GM06990 (cell line): ENCODE data around the gene PRKD2.

Source experiments
- DNase-seq: peaks from one replicate; pipeline ENCODE4 v3.0.0-alpha.2; 2011; ENCODE audit not compliant: insufficient read length; ENCODE audit errors: extremely low read depth
- H3K27me3 ChIP-seq: replicated peaks from 2 replicates; pipeline ENCODE4 v1.6.0; 2011; ENCODE audit warnings: low read length; ENCODE audit not compliant: control insufficient read depth, insufficient read depth
- H3K36me3 ChIP-seq: 2 replicates; pipeline ENCODE4 v1.5.1; 2011; ENCODE audit warnings: low read length; ENCODE audit not compliant: control insufficient read depth, insufficient read depth
- H3K4me3 ChIP-seq: replicated peaks from 2 replicates; pipeline ENCODE4 v1.5.1; 2011; ENCODE audit warnings: low read depth, mild to moderate bottlenecking, control low read depth, low read length
- TF ChIP-seq, protein P1 (sequence below): IDR thresholded peaks from 2 replicates; pipeline ENCODE4 v1.5.1; 2011; ENCODE audit warnings: low read length, control low read depth, mild to moderate bottlenecking, inconsistent platforms; ENCODE audit not compliant: insufficient read depth, poor library complexity, severe bottlenecking

Gene PRKD2

GRCh38 chr19:46660008-46660517, 56.9 kb downstream of the PRKD2 start:
- TF ChIP-seq, protein P1, sequence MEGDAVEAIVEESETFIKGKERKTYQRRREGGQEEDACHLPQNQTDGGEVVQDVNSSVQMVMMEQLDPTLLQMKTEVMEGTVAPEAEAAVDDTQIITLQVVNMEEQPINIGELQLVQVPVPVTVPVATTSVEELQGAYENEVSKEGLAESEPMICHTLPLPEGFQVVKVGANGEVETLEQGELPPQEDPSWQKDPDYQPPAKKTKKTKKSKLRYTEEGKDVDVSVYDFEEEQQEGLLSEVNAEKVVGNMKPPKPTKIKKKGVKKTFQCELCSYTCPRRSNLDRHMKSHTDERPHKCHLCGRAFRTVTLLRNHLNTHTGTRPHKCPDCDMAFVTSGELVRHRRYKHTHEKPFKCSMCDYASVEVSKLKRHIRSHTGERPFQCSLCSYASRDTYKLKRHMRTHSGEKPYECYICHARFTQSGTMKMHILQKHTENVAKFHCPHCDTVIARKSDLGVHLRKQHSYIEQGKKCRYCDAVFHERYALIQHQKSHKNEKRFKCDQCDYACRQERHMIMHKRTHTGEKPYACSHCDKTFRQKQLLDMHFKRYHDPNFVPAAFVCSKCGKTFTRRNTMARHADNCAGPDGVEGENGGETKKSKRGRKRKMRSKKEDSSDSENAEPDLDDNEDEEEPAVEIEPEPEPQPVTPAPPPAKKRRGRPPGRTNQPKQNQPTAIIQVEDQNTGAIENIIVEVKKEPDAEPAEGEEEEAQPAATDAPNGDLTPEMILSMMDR = no peak
- Histone ChIP-seq H3K27me3 (peaks cover 1% of the 10 kb centered on the region), H3K36me3 (no peaks in the 10 kb centered on the region), H3K4me3 (peak overlapping the region; percentile 58)
- DNase-seq = no peak

DNA sequence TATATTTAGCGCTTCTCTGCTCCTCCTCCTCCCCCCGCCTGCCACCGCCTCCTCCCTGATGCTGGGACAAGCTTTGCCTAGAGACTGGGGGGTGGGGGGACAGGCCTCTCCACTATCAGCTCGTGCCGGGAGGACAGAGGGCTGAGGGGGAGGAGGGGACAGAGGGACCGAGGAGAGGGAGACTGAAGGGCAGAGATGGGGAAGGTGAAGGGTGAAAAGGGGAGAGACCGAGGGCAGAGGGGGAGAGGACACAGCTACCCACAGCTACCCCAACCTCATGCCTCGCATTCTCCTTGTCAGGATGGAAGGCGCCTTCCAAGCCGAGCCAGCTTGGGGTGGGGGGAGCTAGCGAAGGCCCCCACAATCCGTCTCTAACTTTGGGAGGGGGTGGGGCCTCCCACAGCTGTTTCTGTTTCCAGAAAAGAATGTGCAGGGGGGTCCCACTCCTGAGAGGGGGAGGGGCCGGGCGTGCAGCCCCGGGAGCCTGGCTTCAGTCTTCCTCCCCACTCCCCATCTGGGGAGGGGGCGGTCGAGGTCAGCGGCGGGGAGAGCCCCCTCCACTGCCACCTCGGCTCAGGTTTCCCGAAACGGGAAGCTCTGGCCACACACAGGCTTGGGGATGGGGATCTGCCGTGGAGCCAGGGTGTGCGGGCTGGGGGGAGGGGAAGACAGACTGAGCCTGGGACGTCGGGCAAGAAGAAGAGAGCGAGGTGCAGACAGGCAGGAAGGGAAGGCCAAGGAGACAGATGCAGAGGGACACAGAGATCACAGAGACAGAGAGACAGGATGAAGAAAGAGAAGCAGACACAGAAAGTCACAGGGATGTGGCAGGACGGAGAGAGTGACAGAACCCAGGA, 57.5 kb downstream of the PRKD2 start:
- H3K36me3 ChIP-seq = no peaks in the 10 kb centered on the region
- H3K4me3 ChIP-seq = no peak overlapping the region
- peaks cover 1% of the 10 kb centered on the region for H3K27me3 ChIP-seq
- TF ChIP-seq, protein P1 = no peak
- DNase-seq = no peak

- TF ChIP-seq, protein P1 = no peak
- H3K4me3 ChIP-seq = no peak overlapping the region
- no peaks in the 10 kb centered on the region for H3K36me3 ChIP-seq
- H3K27me3 ChIP-seq = peaks cover 1% of the 10 kb centered on the region
- no peak for DNase-seq
Observed at GRCh38 chr19:46656541-46656940, 60.4 kb downstream of the PRKD2 start.

GRCh38 chr19:46654621-46655152, 62.2 kb downstream of the PRKD2 start:
- Histone ChIP-seq H3K36me3 (no peaks in the 10 kb centered on the region), H3K4me3 (no peak overlapping the region), H3K27me3 (peaks cover 1% of the 10 kb centered on the region; the same call in 1 of the 2 replicates)
- TF ChIP-seq, protein P1 = no peak
- DNase-seq = no peak

- TF ChIP-seq, protein P1 = no peak
- no peak overlapping the region for H3K4me3 ChIP-seq
- H3K36me3 ChIP-seq = no peaks in the 10 kb centered on the region
- H3K27me3 ChIP-seq = peaks cover 2% of the 10 kb centered on the region; the same call in 1 of the 2 replicates
- no peak for DNase-seq
Observed at GRCh38 chr19:46650445-46650844, 66.5 kb downstream of the PRKD2 start.
